ENCODE results near the gene TMEM200A. TPM values are rescaled to one million over a fixed set of nuclear protein-coding genes. Genes with fewer than 3 reads are reported as not detected.

Gene TMEM200A
- total RNA-seq, 4 donors from 2014 or later = 2.5 to 8.7 (median 5.2) TPM

DNA sequence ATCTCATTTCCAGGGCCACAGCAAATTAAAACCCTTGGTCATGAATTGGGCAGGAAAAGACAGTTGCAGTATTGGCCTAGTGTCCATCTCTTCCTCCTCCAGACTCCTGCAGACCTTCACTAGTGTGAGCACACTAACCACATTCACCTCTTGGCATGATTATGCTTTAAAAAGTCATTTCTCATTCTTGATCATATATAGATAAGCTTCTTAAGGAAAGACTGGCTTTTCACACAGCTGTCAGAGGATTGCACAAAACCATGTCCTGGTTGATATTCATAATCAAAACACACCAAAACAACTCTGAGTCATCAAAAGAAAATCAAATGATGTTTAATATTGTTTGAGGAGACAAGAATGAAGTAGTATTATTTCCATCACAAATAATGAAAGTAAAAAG, 52.1 kb downstream of the TMEM200A start:
- no peak for DNase-seq
- H3K27me3 ChIP-seq = no peaks in the 10 kb centered on the region
- no peaks in the 10 kb centered on the region for H3K9me3 ChIP-seq
- no peaks in the 10 kb centered on the region for H3K4me1 ChIP-seq
- no peak overlapping the region for H3K27ac ChIP-seq
- H3K36me3 ChIP-seq = no peaks in the 10 kb centered on the region
- TF ChIP-seq POLR2A (IDR thresholded peaks at IDR 0.05) = no peak
- TF ChIP-seq CTCF (IDR thresholded peaks at IDR 0.05) = no peak
- H3K4me3 ChIP-seq = no peak overlapping the region

DNA sequence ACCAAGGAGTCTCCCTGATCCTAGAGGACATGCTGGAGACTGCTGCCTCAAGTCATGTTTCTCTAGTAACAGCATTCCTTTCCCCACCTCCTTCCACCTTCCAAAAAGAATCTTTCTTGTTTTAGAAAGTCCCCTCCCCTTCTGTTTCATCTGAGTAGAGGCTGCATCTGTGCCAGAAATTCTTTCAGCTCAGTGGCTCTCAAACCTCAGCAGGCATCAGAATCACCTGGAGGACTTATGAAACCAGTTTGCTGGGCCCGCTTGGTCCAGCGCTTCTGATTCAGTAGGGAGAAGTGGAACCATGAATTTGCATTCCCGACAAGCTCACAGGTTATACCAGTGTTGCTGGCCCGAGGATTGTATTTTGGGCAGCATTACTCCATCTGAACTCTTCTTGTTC, 55.1 kb downstream of the TMEM200A start:
- DNase-seq = no peak
- Histone ChIP-seq H3K27me3 (no peaks in the 10 kb centered on the region), H3K9me3 (no peaks in the 10 kb centered on the region), H3K4me1 (no peaks in the 10 kb centered on the region), H3K27ac (no peak overlapping the region), H3K36me3 (no peaks in the 10 kb centered on the region), H3K4me3 (no peak overlapping the region)
- TF ChIP-seq POLR2A (IDR thresholded peaks at IDR 0.05) = no peak
- no peak for TF ChIP-seq CTCF (IDR thresholded peaks at IDR 0.05)

GRCh38 chr6:130421585-130421984, 55.8 kb downstream of the TMEM200A start:
- Histone ChIP-seq H3K36me3 (no peaks in the 10 kb centered on the region), H3K4me3 (no peak overlapping the region), H3K27ac (no peak overlapping the region), H3K27me3 (no peaks in the 10 kb centered on the region), H3K9me3 (no peaks in the 10 kb centered on the region), H3K4me1 (no peaks in the 10 kb centered on the region)
- DNase-seq = no peak
- no peak for TF ChIP-seq CTCF (IDR thresholded peaks at IDR 0.05)
- no peak for TF ChIP-seq POLR2A (IDR thresholded peaks at IDR 0.05)

DNA sequence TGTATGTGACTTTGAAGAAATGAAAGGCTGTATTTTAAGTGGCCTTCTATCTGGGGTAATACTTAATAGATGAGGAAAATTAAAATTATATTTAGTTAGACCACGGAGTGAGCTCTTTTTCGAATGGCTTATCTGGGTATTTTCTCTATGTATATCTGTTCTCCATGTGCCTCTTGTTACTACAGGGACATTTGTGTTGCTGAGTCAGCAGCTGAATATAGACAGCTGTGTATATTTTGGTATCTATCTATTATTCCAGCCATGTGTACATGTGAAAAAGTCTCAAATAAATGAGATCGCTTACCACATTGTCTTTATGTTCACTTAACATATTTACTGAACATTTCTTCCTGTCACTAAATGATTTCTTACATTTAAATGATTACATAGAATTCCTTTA, 57.2 kb downstream of the TMEM200A start:
- no peaks in the 10 kb centered on the region for H3K27me3 ChIP-seq
- TF ChIP-seq CTCF (IDR thresholded peaks at IDR 0.05) = no peak
- no peak for TF ChIP-seq POLR2A (IDR thresholded peaks at IDR 0.05)
- DNase-seq = no peak
- H3K9me3 ChIP-seq = no peaks in the 10 kb centered on the region
- H3K27ac ChIP-seq = no peak overlapping the region
- no peaks in the 10 kb centered on the region for H3K4me1 ChIP-seq
- H3K4me3 ChIP-seq = no peak overlapping the region
- H3K36me3 ChIP-seq = no peaks in the 10 kb centered on the region

DNA sequence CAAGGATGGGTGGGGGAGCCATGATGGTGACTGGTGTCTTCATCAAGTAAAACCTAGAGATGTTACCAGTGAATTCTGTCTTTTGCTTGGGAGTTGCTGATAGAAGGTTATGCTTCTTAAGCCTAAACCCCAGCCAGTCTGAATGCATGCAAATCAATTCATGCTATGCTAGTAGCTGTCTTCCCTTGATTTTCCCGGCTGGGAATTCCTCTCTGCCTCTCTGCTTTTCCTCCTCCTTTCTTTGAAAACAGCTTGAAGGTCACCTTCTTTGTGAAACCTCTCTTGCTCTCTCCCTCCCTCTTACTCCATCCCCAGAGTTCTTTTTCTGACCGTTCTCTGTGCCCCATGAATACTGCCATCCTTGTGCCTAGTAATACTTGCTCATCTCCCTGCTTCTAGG, 58.9 kb downstream of the TMEM200A start:
- H3K27ac ChIP-seq = no peak overlapping the region
- DNase-seq = no peak
- no peaks in the 10 kb centered on the region for H3K9me3 ChIP-seq
- H3K4me3 ChIP-seq = no peak overlapping the region
- no peaks in the 10 kb centered on the region for H3K4me1 ChIP-seq
- H3K27me3 ChIP-seq = no peaks in the 10 kb centered on the region
- no peaks in the 10 kb centered on the region for H3K36me3 ChIP-seq
- no peak for TF ChIP-seq CTCF (IDR thresholded peaks at IDR 0.05)

GRCh38 chr6:130425537-130425936, 59.7 kb downstream of the TMEM200A start:
- H3K4me1 ChIP-seq = no peaks in the 10 kb centered on the region
- H3K36me3 ChIP-seq = no peaks in the 10 kb centered on the region
- H3K9me3 ChIP-seq = no peaks in the 10 kb centered on the region
- DNase-seq = no peak
- no peak overlapping the region for H3K27ac ChIP-seq
- H3K4me3 ChIP-seq = no peak overlapping the region
- H3K27me3 ChIP-seq = no peaks in the 10 kb centered on the region
- TF ChIP-seq POLR2A (IDR thresholded peaks at IDR 0.05) (no peak), CTCF (IDR thresholded peaks at IDR 0.05) (no peak)
